ENCODE data around the gene CBX8.

GRCh38 chr17:79803997-79804855 lies 7.3 kb upstream of the CBX8 start:
- no peak for TF ChIP-seq CTCF (IDR thresholded peaks at IDR 0.05)
- TF ChIP-seq POLR2A (IDR thresholded peaks at IDR 0.05), result no peak

Data from thyroid gland (tissue), 4 donors.